COLO668 (cell line): ENCODE data around the gene NEK8.

Experiments
- DNase-seq: peaks from one replicate; lab custom pipeline; 2025; ENCODE audit not compliant: unreplicated experiment; lab: John Stamatoyannopoulos, UW

Gene NEK8

GRCh38 chr17:28728364-28729200 is at the start of gene NEK8:
NEK8 (plus strand) TSS chr17:28728788; CDS start chr17:28728814, 26 bp downstream.
- peak; percentile 86 for DNase-seq

- no peak for DNase-seq
These were observed 45.9 kb upstream of the NEK8 start for GRCh38 chr17:28682655-28683054.

GRCh38 chr17:28684963-28685362 is 43.6 kb upstream of the NEK8 start:
- DNase-seq = no peak

- DNase-seq = no peak
These were observed 43.2 kb upstream of the NEK8 start for GRCh38 chr17:28685366-28685765.

- DNase-seq = no peak
These were observed 42.3 kb upstream of the NEK8 start for GRCh38 chr17:28686296-28686695.

- DNase-seq = no peak
These were observed 40.1 kb upstream of the NEK8 start for GRCh38 chr17:28688481-28688880.

- DNase-seq = no peak
These were observed 39.6 kb upstream of the NEK8 start for GRCh38 chr17:28689011-28689410.

GRCh38 chr17:28693869-28694268 is 34.7 kb upstream of the NEK8 start:
- DNase-seq = no peak

GRCh38 chr17:28698253-28698941 is 30.2 kb upstream of the NEK8 start:
- no peak for DNase-seq

GRCh38 chr17:28700278-28700677 is 28.3 kb upstream of the NEK8 start:
- no peak for DNase-seq

- DNase-seq = no peak
These were observed 27.6 kb upstream of the NEK8 start for GRCh38 chr17:28700830-28701492.

- no peak for DNase-seq
These were observed 26.4 kb upstream of the NEK8 start for GRCh38 chr17:28702026-28702751.

- no peak for DNase-seq
These were observed 25.8 kb upstream of the NEK8 start for GRCh38 chr17:28702752-28703150.

- DNase-seq = no peak
These were observed 24.9 kb upstream of the NEK8 start for GRCh38 chr17:28703552-28704218.

- DNase-seq = no peak
These were observed 24.2 kb upstream of the NEK8 start for GRCh38 chr17:28704219-28704858.

- no peak for DNase-seq
These were observed 23.4 kb upstream of the NEK8 start for GRCh38 chr17:28705074-28705659.

- no peak for DNase-seq
These were observed 22.8 kb upstream of the NEK8 start for GRCh38 chr17:28705728-28706334.

GRCh38 chr17:28706471-28707338 is 21.9 kb upstream of the NEK8 start:
- no peak for DNase-seq
